ENCODE measurements around the gene ZNF101.

DNA sequence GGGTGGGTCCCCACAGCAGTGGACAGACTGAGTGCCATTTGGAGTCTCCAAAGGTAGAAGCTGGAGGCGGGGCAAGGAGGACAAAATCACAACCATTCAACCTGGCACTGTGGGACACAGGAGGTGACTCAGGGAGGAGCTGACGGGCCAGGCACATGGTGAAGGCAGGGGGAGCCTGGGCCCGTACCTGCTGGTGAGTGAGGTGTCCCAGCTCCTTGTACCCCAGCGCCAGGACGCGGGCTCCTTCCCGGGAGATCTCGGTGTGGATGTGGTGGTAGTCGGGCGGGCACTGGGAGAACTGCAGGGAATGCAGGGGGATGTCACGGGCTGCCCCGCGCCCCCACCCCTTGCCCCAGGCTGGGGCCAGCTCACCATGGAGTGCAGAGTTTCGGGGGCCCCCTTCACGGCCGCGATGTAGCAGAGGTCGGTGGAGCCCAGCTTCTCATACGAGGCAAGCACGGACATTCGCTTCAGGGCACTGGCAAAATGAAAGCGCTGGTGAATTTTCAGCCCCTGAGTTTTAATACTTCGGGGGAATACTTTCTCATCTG, 15.0 kb upstream of the ZNF101 start:
- no peak for TF ChIP-seq ZNF416 (CRISPR knock-in tag; IDR thresholded peaks at IDR 0.05)
- TF ChIP-seq, protein P1, sequence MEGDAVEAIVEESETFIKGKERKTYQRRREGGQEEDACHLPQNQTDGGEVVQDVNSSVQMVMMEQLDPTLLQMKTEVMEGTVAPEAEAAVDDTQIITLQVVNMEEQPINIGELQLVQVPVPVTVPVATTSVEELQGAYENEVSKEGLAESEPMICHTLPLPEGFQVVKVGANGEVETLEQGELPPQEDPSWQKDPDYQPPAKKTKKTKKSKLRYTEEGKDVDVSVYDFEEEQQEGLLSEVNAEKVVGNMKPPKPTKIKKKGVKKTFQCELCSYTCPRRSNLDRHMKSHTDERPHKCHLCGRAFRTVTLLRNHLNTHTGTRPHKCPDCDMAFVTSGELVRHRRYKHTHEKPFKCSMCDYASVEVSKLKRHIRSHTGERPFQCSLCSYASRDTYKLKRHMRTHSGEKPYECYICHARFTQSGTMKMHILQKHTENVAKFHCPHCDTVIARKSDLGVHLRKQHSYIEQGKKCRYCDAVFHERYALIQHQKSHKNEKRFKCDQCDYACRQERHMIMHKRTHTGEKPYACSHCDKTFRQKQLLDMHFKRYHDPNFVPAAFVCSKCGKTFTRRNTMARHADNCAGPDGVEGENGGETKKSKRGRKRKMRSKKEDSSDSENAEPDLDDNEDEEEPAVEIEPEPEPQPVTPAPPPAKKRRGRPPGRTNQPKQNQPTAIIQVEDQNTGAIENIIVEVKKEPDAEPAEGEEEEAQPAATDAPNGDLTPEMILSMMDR (IDR thresholded peaks at IDR 0.05): no peak
- TF ChIP-seq, protein P2, sequence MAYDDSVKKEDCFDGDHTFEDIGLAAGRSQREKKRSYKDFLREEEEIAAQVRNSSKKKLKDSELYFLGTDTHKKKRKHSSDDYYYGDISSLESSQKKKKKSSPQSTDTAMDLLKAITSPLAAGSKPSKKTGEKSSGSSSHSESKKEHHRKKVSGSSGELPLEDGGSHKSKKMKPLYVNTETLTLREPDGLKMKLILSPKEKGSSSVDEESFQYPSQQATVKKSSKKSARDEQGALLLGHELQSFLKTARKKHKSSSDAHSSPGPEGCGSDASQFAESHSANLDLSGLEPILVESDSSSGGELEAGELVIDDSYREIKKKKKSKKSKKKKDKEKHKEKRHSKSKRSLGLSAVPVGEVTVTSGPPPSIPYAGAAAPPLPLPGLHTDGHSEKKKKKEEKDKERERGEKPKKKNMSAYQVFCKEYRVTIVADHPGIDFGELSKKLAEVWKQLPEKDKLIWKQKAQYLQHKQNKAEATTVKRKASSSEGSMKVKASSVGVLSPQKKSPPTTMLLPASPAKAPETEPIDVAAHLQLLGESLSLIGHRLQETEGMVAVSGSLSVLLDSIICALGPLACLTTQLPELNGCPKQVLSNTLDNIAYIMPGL (CRISPR knock-in tag; IDR thresholded peaks at IDR 0.05): no peak
- TF ChIP-seq, protein P3, sequence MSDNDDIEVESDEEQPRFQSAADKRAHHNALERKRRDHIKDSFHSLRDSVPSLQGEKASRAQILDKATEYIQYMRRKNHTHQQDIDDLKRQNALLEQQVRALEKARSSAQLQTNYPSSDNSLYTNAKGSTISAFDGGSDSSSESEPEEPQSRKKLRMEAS (CRISPR knock-in tag; IDR thresholded peaks at IDR 0.05): no peak
- TF ChIP-seq, protein P4, sequence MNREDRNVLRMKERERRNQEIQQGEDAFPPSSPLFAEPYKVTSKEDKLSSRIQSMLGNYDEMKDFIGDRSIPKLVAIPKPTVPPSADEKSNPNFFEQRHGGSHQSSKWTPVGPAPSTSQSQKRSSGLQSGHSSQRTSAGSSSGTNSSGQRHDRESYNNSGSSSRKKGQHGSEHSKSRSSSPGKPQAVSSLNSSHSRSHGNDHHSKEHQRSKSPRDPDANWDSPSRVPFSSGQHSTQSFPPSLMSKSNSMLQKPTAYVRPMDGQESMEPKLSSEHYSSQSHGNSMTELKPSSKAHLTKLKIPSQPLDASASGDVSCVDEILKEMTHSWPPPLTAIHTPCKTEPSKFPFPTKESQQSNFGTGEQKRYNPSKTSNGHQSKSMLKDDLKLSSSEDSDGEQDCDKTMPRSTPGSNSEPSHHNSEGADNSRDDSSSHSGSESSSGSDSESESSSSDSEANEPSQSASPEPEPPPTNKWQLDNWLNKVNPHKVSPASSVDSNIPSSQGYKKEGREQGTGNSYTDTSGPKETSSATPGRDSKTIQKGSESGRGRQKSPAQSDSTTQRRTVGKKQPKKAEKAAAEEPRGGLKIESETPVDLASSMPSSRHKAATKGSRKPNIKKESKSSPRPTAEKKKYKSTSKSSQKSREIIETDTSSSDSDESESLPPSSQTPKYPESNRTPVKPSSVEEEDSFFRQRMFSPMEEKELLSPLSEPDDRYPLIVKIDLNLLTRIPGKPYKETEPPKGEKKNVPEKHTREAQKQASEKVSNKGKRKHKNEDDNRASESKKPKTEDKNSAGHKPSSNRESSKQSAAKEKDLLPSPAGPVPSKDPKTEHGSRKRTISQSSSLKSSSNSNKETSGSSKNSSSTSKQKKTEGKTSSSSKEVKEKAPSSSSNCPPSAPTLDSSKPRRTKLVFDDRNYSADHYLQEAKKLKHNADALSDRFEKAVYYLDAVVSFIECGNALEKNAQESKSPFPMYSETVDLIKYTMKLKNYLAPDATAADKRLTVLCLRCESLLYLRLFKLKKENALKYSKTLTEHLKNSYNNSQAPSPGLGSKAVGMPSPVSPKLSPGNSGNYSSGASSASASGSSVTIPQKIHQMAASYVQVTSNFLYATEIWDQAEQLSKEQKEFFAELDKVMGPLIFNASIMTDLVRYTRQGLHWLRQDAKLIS (CRISPR knock-in tag; IDR thresholded peaks at IDR 0.05; ENCODE audit: borderline replicate concordance): no peak
- TF ChIP-seq ELF4 (CRISPR knock-in tag; IDR thresholded peaks at IDR 0.05; ENCODE audit: low read depth): no peak
- no peak for TF ChIP-seq IRF2 (CRISPR knock-in tag; IDR thresholded peaks at IDR 0.05; ENCODE audit: borderline replicate concordance, low read depth)
- no peak for TF ChIP-seq USF1 (CRISPR knock-in tag; IDR thresholded peaks at IDR 0.05)
- no peak for TF ChIP-seq RELA (CRISPR knock-in tag; IDR thresholded peaks at IDR 0.05; ENCODE audit: borderline replicate concordance)
